ENCODE data around the gene KIF11. TPM values are rescaled to one million over a fixed set of nuclear protein-coding genes. Genes with fewer than 3 reads are reported as not detected.

Gene KIF11
- total and polyA plus RNA-seq, 10 donors = 0.93 to 7.3 (median 4.2) TPM

- no peak for DNase-seq
- Histone ChIP-seq H3K9me3 (peaks cover 0 to 3% (median 0%) of the 10 kb centered on the region in 8 donors), H3K4me1 (peaks cover 6 to 25% (median 11%) of the 10 kb centered on the region in 6 donors), H3K4me3 (no peak overlapping the region), H3K36me3 (peaks cover 0 to 36% (median 5%) of the 10 kb centered on the region in 6 donors), H3K27me3 (replicated peaks in 1 of 7) (no peaks in the 10 kb centered on the region), H3K27ac (no peak overlapping the region)
- intact Hi-C loops (cut with DNase I; ENCODE audit: low total_unique reads) = no loop called here
- WGBS, 5 donors = 94 to 98% (median 95%) methylated on average over 4 of the region's 4 CpGs
- TF ChIP-seq, protein P1, sequence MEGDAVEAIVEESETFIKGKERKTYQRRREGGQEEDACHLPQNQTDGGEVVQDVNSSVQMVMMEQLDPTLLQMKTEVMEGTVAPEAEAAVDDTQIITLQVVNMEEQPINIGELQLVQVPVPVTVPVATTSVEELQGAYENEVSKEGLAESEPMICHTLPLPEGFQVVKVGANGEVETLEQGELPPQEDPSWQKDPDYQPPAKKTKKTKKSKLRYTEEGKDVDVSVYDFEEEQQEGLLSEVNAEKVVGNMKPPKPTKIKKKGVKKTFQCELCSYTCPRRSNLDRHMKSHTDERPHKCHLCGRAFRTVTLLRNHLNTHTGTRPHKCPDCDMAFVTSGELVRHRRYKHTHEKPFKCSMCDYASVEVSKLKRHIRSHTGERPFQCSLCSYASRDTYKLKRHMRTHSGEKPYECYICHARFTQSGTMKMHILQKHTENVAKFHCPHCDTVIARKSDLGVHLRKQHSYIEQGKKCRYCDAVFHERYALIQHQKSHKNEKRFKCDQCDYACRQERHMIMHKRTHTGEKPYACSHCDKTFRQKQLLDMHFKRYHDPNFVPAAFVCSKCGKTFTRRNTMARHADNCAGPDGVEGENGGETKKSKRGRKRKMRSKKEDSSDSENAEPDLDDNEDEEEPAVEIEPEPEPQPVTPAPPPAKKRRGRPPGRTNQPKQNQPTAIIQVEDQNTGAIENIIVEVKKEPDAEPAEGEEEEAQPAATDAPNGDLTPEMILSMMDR (IDR thresholded peaks at IDR 0.05 in 8 of 11, conservative IDR thresholded peaks at IDR 0.05 in 3 of 11) = no peak
- TF ChIP-seq POLR2AphosphoS5 (IDR thresholded peaks at IDR 0.05) (no peak), POLR2A (IDR thresholded peaks at IDR 0.05) (no peak)
Measured at GRCh38 chr10:92547676-92548075, 45.3 kb upstream of the KIF11 start.

DNA sequence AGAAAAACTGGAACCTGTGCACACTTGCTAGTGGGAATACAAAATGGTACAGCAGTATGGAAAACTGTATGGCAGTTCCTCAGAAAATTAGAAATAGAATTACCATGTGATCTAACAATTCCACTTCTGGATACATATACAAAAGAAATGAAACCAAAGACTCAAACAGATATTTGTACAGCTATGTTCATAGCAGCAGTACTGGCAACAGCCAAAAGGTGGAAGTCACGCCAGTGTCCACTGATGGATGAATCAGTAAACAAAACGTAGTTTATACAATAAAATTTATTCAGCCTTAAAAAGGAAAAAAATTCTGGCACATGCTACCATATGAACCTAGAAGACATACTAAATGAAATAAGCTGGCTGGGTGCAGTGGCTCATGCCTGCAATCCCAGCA is 42.0 kb upstream of the KIF11 start:
- DNase-seq = no peak
- Histone ChIP-seq H3K4me3 (no peak overlapping the region), H3K27me3 (replicated peaks in 1 of 7) (no peaks in the 10 kb centered on the region), H3K4me1 (no peaks in the 10 kb centered on the region), H3K9me3 (peaks cover 5 to 23% (median 21%) of the 10 kb centered on the region in 8 donors), H3K27ac (no peak overlapping the region), H3K36me3 (peaks cover 0 to 67% (median 26%) of the 10 kb centered on the region in 6 donors)
- TF ChIP-seq POLR2AphosphoS5 (IDR thresholded peaks at IDR 0.05) = no peak
- TF ChIP-seq, protein P1 (IDR thresholded peaks at IDR 0.05 in 8 of 11, conservative IDR thresholded peaks at IDR 0.05 in 3 of 11) = no peak
- intact Hi-C loops (cut with DNase I; ENCODE audit: low total_unique reads) = no loop called here
- 57 to 95% (median 71%) methylated on average over 2 of the region's 2 CpGs for WGBS, 5 donors

DNA sequence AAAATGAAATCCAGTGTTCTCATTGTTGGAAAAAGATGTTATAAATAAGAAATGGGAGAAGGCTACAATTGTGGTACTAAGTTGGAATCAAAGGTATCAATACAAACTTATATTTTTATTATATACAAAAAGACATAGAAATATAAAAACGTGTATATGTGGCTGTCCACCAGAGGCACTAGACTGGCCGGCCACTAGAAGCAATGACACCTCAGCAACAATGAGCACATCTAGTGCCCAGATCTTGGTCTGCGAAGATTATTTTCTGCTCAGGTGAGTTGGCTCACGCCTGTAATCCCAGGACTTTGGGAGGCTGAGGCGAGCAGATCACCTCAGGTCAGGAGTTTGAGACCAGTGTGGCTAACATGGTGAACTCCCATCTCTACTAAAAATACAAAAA is 40.6 kb upstream of the KIF11 start:
- TF ChIP-seq, protein P1 (IDR thresholded peaks at IDR 0.05 in 8 of 11, conservative IDR thresholded peaks at IDR 0.05 in 3 of 11) = no peak
- TF ChIP-seq POLR2AphosphoS5 (IDR thresholded peaks at IDR 0.05) (no peak), POLR2A (IDR thresholded peaks at IDR 0.05) (no peak)
- 81 to 93% (median 90%) methylated on average over 5 of the region's 5 CpGs for WGBS, 5 donors
- Histone ChIP-seq H3K27me3 (replicated peaks in 1 of 7) (no peaks in the 10 kb centered on the region), H3K4me3 (no peak overlapping the region), H3K4me1 (no peaks in the 10 kb centered on the region), H3K27ac (no peak overlapping the region), H3K36me3 (peaks cover 0 to 81% (median 34%) of the 10 kb centered on the region in 6 donors), H3K9me3 (peaks cover 5 to 23% (median 21%) of the 10 kb centered on the region in 8 donors)
- intact Hi-C loops (cut with DNase I; ENCODE audit: low total_unique reads) = no loop called here
- no peak for DNase-seq

DNA sequence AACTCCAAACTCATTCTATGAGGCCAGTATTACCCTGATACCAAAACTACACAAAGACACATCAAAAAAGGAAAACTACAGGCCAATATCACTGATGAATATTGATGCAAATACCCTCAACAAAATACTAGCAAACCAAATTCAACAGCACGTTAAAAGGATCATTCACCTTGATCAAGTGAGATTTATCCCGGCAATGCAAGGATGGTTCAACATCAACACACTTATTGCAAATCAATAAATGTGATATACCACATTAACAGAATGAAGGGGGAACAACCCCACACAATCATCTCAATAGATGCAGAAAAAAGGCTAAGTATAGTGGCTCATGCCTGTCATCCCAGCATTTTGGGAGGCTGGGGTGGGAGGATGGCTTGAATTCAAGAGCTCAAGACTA is 39.0 kb upstream of the KIF11 start:
- H3K4me3 ChIP-seq = no peak overlapping the region
- no peaks in the 10 kb centered on the region for H3K4me1 ChIP-seq
- TF ChIP-seq, protein P1 (IDR thresholded peaks at IDR 0.05 in 8 of 11, conservative IDR thresholded peaks at IDR 0.05 in 3 of 11) = no peak
- TF ChIP-seq POLR2AphosphoS5 (IDR thresholded peaks at IDR 0.05) (no peak), POLR2A (IDR thresholded peaks at IDR 0.05) (no peak)
- intact Hi-C loops (cut with DNase I; ENCODE audit: low total_unique reads) = no loop called here
- WGBS, 5 donors = 96 to 100% (median 98%) methylated on average over 2 of the region's 2 CpGs
- no peak overlapping the region for H3K27ac ChIP-seq
- no peak for DNase-seq
- no peaks in the 10 kb centered on the region for H3K27me3 ChIP-seq (replicated peaks in 1 of 7)
- peaks cover 0 to 83% (median 35%) of the 10 kb centered on the region in 6 donors for H3K36me3 ChIP-seq
- peaks cover 5 to 26% (median 22%) of the 10 kb centered on the region in 8 donors for H3K9me3 ChIP-seq
